Ishikawa (cell line): ENCODE results near the gene ARHGEF11.

Experiments
- EP300 ChIP-seq: IDR thresholded peaks from 2 replicates; pipeline ENCODE4 v1.6.1; 2012; ENCODE audit warnings: borderline replicate concordance
- RAD21 ChIP-seq: IDR thresholded peaks from 2 replicates; pipeline ENCODE4 v1.6.1; 2012; ENCODE audit warnings: low read depth
- TEAD4 ChIP-seq: IDR thresholded peaks from 2 replicates; pipeline ENCODE4 v1.6.1; 2012

DNA sequence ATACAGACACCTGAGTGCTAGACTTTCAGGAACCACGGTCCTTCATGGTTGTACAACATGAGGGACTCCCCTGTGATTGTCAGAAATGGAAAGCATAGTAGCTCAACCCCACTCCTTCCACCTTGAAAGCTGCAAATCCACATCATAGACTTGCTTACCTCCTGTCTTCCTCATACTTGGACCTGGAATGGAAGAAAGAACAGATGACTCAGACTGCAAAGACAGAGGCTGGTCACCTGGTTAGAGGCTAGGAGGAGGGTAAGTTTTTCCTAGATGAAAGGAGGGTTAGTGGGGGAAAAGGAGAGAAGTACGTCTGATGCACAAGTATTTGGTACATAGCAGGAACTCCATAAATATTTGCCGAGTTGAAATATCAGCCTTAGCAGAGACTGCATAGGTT lies 87.9 kb downstream of the ARHGEF11 start:
- TF ChIP-seq RAD21, result no peak
- TF ChIP-seq TEAD4, result no peak
- TF ChIP-seq EP300, result no peak
